GM21529 (cell line): ENCODE measurements around the gene SNRK.

Source experiments
- ATAC-seq: cut with Tn5 transposase; IDR thresholded peaks from one replicate; pipeline ENCODE4 v1.9.1; 2021; ENCODE audit not compliant: unreplicated experiment

SNRK gene

DNA sequence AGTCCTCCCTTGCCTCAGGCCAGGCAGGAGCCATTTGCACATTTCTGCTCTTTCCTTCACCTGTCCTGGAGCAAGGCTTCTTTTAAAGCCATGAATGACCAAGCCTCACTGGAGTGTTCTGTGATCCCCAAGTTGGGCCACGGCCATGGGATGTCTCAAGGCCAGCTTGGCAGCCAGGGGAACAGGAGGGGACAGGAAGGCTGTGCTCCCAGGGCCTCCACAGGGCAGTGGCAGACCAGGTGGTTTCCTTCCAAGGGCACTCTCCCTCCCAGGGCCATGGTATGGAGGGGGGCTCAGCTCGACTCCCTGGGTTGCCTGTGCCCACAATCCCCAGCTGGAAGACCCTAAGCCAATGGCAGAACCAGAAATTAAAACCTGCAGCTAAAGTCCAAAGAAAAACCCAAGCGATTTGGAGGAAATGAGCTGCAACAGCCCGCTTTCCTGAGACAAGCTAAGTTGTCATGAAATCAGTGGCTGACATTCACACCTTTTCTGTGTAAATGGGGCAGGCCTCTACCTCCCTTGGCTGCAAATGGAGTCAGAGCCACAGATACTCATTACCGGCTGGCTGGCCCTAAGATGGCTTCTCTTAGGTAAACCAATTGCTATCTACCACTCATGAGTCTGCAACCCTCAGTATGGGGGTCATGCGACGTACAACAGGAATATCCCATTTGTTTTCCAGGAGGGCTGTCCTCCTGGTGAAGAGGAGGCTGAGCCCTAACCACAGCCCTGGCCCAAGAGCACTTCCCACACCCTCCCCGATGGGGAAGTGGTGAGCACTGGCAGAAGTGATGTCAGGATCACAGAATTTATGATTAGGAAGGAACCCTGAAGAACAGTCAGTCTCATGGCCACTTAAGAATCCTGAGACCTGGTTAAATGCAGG lies 83.3 kb downstream of the SNRK start:
- ATAC-seq = no peak

DNA sequence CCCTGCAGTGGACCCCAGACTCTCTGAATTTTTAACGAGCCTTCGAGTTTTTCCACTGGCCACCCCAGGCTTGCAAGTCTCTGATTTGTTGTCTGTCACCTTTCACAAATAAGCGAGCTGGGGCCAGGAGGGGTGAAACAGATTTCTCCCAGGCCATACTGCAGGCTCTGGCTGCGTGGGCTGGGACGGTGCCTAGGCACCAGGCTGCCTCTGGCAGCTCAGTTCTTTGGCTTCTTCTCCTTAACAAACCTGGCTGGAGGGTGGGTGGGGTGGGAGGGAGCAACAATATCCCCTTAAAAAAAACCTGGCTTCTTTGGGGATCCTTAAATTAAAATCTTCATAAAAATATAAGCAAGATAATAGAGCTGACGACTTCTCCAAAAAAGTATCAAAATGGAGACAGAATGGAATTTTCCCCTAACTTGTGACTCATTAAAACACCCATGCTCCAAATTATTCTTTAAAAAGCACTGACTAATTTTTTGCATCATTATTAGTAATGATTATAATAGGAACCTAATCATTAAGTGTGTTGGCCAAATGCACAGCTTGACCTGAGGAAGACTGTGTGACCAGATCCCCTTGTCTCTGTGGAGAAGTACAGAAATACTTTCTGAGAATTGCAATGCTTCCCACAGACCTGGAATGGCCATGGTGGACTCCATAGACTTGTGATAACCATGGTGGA lies 84.1 kb downstream of the SNRK start:
- no peak for ATAC-seq

DNA sequence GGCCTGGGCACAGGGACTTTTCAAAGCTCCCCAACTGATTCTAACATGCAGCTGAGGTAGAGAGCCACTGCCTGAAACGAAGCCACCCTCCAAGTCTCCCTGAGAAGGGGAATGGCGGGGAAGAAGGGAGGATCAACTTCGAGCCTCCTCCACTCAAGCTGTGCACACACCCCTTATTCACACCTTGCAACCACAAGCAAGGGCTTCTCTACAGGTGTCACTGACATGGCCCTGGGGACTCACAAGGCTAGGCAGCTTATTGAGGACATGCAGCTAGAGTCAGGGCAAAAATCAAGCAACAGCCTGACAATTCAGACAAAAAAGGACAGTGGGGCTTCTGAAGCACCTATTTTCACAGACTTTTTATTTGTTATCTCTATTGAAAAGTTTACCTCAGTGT lies 85.2 kb downstream of the SNRK start:
- ATAC-seq = no peak

DNA sequence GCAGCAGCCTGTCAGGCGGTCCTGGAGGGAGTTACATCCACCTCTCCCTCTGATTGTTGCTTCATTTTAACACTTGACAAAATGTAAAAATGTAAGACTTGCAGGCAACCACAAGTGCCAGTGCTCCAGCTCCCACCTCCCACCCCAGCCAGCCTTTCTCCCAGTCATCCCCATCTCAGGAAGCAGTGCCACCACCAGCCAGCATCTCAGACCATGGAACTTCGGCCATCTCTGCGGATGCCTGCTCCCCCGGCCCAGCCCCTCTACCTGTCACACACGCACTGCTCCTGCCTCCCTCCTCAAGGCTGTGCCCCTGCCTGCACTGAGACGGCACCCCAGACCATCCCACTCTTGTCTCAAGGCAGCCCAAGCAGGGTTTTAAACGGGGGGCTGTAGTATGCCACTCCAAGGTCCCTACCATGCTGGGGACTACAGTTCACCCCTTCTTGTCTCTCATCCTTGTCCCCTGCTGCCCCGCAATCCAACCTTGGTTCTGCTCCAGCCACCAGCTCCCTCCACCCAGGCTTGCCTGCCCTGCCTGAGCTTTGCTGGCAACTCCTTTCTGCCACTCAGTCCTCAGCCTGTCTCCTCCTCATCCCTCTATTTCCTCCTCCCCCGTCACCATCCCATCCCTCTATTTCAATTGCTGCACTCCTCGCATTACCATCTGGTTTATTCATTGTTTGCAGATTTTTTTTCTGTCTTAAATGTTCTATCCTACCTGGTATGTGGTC lies 85.8 kb downstream of the SNRK start:
- ATAC-seq = no peak

DNA sequence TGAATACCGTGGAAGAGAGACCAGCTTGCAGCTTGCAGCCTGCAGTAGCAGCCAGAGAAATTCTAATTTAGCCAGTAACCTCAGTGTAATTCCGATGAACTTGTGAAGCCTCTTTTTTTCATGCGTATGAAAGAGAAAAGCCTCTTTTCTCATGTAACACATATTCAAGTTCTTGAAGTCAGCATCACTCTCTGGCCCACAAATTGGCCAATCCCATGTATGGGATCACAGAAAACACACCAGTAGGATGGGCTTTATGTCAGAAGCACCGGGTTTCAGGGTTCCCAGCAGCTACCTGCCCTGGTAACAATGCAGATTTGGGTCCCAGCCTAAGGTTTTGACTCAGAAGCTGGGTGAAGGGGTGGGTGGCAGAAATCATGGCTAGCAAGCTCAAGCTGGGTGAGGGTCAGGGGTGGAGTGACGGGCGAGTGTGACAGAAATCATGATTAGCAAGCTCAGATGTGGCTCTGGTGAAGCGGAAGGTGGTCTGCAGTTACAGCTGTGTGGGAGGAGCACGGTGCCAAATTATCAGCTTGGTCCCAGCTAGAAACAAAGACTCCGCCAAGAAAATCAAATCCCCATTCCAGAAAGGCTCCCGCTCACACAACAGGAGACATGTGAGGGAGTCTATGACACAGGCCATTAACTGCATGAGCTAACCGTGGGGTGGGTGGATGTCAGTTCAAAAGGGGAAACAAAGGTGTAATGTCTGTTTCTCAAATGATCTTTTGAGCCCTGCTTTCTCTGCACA lies 86.6 kb downstream of the SNRK start:
- no peak for ATAC-seq

DNA sequence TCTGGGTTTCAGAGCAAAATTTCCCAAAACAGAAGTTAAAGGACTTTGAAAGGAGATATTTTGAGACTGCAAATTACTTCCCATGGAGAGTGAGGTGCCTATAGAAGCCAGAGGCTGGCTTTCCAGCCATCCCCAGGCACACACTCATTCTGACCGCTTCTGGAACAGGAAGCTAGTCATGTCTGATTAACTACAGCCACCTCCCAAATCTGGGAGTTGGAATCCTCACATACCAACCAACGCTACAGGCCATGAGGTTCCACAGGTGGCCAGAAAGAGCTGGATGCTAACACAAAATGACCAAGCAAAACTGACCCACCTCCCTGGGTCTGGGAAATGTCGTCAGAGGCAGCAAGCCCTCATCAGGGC lies 87.2 kb downstream of the SNRK start:
- ATAC-seq = no peak

DNA sequence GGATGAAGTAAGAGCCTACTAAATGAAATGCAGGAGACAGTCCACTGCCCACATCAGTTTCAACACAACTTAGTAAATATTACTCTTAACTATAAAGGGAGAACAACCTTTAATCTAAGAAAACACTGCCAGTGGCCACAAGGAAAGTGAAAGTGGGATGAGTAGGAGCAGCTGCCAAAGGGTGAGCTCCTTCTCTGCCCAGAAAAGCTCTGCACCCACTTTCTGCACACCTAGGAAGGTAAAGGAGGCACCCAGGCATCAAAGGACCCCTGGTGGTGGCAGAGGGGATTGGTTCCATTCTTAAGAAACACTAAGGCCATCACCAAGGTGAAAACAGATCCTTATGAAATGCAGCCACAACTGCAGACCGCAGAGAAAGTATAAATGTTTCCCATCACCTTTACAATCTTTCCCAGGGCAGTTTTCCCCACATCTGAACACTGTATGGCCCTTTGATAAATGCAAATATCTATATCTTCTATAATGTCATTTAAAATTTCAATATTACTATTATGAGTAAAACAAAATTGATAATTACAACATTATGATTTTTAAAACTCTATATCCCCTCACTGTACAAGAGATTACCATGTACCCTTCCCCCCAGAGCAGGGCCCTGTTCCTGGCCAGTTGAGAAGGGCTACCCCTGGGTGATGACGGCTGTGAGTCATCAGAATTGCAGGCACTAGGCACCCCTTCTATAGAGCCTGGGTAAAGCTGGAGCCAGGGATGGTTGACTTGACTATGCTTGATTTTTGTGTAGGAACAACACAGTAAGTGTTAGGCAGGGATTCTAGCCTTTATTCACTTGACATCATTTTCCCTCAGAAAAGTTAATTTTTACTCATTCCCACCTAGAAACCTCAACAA lies 92.0 kb downstream of the SNRK start:
- peak; percentile 69 for ATAC-seq

DNA sequence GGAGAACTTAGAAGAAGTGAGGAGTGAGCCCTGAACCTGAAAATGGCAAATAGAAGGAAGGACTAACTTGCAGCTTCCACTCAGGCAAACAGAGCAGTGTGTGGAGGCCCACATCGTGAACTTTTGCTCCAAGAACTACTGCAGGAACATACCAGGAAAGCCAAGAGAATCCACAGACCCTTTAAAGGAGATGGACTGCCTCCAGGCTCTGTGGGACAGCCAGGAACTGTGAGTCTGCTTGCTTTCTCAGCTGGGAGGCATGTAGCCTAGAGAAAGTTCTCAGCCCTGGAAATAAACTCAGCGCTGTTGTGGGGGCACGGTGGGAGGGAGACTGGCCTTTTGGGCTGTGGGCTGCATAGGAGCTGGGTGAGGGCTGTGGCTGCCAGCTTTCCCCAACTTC lies 93.0 kb downstream of the SNRK start:
- no peak for ATAC-seq

DNA sequence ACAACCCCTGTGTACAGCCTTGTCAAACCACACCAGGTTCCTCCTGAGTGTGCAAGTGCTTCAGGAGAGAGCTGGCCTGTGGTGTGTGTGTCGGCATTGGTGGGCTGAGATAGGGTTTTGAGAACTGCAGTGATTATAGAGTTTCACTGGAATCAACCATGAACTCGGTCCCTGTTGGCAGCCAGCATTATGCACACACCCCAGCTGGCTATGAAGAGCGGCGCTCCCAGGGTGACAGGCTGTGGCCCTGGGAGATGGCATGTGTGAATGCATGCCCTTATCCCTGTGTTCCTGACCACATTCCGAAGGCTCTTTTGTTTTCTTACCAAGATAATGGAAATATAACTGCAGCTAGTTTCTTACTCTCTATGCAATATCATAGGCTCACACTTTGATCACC lies 101.8 kb downstream of the SNRK start:
- no peak for ATAC-seq

DNA sequence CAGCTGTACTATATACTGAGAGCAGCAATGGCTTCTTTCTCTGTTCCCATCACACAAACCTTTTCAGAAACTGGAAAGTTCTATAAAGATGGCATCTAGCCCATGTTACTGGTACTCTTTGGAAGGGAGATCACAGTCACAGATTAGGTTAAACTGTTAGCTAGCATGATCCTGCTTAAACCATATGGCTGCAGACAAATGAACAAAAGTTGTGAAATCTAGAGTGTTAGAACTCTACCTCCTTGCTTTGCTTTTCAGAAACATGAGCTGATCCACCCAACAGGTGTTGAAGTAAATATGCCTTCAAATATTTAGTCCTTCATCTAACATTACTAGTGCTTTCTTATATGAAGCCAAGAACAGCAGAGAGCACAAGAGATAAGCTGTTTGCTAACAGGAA lies 102.6 kb downstream of the SNRK start:
- no peak for ATAC-seq

DNA sequence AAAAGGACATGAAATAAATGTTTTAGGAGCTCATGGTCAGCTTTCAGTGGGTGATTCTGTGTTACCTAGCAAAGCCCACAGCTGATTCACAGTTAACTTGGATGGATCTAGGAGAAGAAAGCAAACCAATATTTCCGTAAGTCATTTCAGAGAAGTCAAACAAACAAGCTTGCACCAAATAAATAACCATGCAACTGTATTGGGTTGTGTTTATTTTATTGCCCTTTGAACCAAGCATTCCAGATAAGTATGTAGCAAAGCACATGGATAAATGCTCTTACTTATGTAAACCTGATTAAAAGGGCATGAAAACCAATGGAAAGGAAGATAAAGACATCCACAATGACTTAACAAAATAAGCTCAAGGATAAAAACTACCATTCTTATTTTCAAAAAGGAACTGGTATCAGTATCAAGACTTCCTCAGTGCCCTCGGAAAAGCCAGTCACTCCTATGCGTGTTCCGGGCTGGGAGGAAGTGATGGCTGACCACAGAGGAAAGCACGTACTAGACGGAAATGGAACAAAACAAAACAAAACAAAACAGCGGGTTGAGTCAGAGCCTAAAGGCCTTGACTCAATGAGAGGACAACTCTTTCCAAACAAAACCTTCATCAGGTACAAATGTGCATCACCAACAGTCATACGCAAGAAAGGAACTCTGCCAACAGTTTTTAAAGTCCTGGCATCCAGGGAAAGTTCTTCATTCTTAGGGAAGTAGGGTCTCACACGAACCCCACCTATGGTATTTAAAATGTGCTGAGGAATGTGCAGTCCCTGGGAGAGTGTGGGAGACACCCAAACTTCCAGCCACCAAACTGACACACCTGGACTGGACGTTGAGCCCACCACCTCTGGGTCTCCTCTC lies 103.3 kb downstream of the SNRK start:
- peak; percentile 73 for ATAC-seq

DNA sequence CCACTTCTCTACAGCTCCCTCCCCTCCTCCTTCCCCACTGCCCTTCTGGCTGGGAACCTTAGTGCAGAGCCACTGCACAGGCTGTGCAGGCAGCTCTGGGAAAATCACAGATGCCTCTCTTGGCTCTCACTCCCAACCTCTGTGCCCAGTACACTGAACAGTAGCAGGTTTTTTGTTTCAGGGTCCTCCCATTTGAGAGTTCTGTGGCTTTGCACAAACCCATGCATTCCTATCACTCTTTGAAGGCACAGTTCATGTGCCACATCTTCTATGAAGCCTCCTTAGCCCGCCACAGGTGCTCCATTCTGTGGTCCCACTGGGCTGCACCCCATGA lies 103.9 kb downstream of the SNRK start:
- no peak for ATAC-seq

DNA sequence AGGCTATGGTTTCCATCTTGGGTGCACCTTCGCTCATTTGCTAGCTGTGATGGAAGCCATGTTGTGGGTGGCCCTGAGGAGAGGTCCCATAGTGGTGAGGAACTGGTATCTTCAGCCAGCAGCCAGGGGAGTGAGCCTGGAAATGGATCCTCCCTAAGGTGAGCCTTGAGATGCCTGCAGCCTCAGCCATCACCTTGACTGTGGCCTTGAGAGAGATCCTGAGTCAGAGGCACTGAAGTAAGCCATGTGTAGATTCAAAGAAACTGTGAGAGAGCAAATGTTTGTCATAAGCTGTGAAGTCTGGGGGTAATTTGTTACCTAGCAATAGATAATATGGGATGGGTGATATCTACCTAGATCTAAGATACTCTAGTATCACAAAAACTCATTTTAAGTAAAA lies 105.3 kb downstream of the SNRK start:
- no peak for ATAC-seq

DNA sequence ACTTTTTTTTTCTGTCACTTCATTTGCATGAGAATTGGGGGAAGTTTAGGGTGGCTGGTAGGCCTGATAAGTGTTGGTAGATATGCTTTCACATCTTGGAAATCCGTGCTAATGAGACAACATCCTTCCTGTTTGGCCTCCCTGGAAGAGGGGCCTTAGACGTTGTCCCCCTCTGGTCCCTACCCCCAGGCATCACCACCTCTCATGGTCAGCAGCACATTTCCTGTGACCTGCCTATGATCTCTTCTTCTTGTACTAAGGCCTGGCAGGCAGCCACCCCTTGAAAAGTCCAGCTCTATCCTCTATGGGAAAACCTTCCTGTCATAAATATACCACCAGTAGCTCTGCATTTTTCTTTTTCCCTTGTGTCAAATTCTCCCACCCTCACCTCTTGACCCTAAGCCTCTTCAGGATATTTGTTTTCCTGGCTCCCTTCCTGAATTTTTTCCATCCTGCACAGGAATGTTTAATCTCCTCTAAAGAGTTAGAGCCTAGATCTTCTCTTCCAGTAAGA lies 107.8 kb downstream of the SNRK start:
- ATAC-seq = no peak

DNA sequence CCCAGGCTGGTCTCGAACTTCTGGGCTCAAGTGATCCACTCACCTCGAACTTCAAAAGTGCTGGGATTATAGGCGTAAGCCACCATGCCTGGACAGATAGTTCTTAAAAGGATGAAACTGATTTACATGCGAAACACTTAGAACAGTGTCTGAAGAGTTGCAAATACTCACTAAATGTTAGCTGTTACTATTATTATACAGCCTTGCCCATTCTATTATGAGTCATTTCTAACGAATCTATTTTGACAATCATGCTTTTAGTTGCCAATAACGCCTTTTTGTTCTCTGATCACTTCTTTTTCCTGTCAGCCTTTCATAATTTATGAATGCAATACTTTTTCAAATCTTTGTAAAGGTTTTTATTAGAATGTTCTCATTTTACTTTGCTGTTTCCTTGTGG lies 112.7 kb downstream of the SNRK start:
- ATAC-seq = no peak

DNA sequence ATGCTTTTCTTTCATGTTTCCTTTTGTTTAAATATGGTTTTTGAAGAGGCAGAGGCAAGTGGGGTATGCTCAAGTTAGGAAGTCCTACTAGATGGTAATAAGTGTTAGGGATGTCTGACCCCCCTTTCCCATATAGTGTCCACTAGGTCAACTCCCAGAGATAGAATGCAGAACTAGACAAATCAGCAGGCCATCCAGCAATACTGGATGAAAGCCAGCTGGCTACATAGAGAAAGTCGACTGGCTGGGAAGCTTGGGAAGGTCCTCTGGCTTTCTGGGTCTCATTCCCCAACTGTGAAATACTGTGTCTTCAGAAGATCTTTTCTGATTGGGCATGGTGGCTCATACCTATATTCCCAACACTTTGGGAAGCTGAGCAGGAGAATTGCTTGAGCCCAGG lies 113.8 kb downstream of the SNRK start:
- ATAC-seq = no peak
